Measurements from ENCODE around the gene COL5A1.

The COL5A1 gene

GRCh38 chr9:134686896-134687295 lies 45.3 kb downstream of the COL5A1 start:
- ATAC-seq, result no peak
- no peak for TF ChIP-seq TCF4 (CRISPR knock-in tag; IDR thresholded peaks at IDR 0.05; ENCODE audit: borderline replicate concordance)
- no peak for TF ChIP-seq ARNTL (CRISPR knock-in tag; IDR thresholded peaks at IDR 0.05; ENCODE audit: borderline replicate concordance, low read depth)
- TF ChIP-seq GLIS3 (CRISPR knock-in tag; IDR thresholded peaks at IDR 0.05), result no peak
- TF ChIP-seq TSHZ2 (CRISPR knock-in tag; IDR thresholded peaks at IDR 0.05), result no peak
- TF ChIP-seq CSDC2 (CRISPR knock-in tag; IDR thresholded peaks at IDR 0.05), result no peak
- TF ChIP-seq ZNF8 (CRISPR knock-in tag; IDR thresholded peaks at IDR 0.05), result no peak
- no peak for TF ChIP-seq ESRRG (CRISPR knock-in tag; IDR thresholded peaks at IDR 0.05)

- TF ChIP-seq CREB5 (CRISPR knock-in tag; IDR thresholded peaks at IDR 0.05; ENCODE audit: low read depth) (no peak), BACH2 (CRISPR knock-in tag; IDR thresholded peaks at IDR 0.05; ENCODE audit: borderline replicate concordance) (no peak), ISL1 (CRISPR knock-in tag; IDR thresholded peaks at IDR 0.05) (no peak), CSRNP3 (CRISPR knock-in tag; IDR thresholded peaks at IDR 0.05) (no peak), GLIS3 (CRISPR knock-in tag; IDR thresholded peaks at IDR 0.05) (no peak)
- no peak for ATAC-seq
Observed at GRCh38 chr9:134687556-134687955, 46.0 kb downstream of the COL5A1 start.

GRCh38 chr9:134688231-134688630 lies 46.6 kb downstream of the COL5A1 start:
- no peak for ATAC-seq
- no peak for TF ChIP-seq ZFP3 (CRISPR knock-in tag; IDR thresholded peaks at IDR 0.05)
- TF ChIP-seq TOX (CRISPR knock-in tag; IDR thresholded peaks at IDR 0.05; ENCODE audit: borderline replicate concordance), result no peak
- TF ChIP-seq OSR1 (CRISPR knock-in tag; IDR thresholded peaks at IDR 0.05), result no peak
- no peak for TF ChIP-seq TSHZ2 (CRISPR knock-in tag; IDR thresholded peaks at IDR 0.05)
- no peak for TF ChIP-seq TCF4 (CRISPR knock-in tag; IDR thresholded peaks at IDR 0.05; ENCODE audit: borderline replicate concordance)
- TF ChIP-seq CSDC2 (CRISPR knock-in tag; IDR thresholded peaks at IDR 0.05), result no peak
- no peak for TF ChIP-seq ZC3H10 (CRISPR knock-in tag; IDR thresholded peaks at IDR 0.05)
- TF ChIP-seq RARB (CRISPR knock-in tag; IDR thresholded peaks at IDR 0.05), result no peak
- TF ChIP-seq ZFP30 (CRISPR knock-in tag; IDR thresholded peaks at IDR 0.05), result no peak
- TF ChIP-seq PPARA (CRISPR knock-in tag; IDR thresholded peaks at IDR 0.05; ENCODE audit: borderline replicate concordance), result no peak
- TF ChIP-seq POU6F1 (CRISPR knock-in tag; IDR thresholded peaks at IDR 0.05; ENCODE audit: borderline replicate concordance, low read depth), result no peak

Measured in SK-N-SH treated with all-trans-retinoic acid at 6 μM for 48 hours (cell line).